Pancreas (tissue), 10 donors: ENCODE measurements around the gene GMDS. TPM values are rescaled to one million over a fixed set of nuclear protein-coding genes. Genes with fewer than 3 reads are reported as not detected.

Source experiments
- ATAC-seq, 4 donors: fragments of 200-7000 bp; cut with Tn5 transposase; one replicate each; pipeline versions ENCODE4 v1.8.0 to v1.9.1; 2020; ENCODE audit warnings: mild to moderate bottlenecking in 4 of 4, moderate library complexity in 4 of 4
- DNase-seq, 6 donors: peaks; one replicate each; pipeline ENCODE4 v3.0.0-alpha.2; 2020
- FAIRE-seq: peaks from 2 replicates; lab custom pipeline; 2012; peaks lifted over from hg19 to GRCh38; lab: Jason Lieb, UNC
- H3K27ac ChIP-seq, 4 donors: fragments of 200-600 bp; sonication (generic); 1 replicate in 3 of 4; 2 replicates in 1 of 4; pipeline versions ENCODE4 v1.5.0 to v1.8.0; 2020
- H3K27me3 ChIP-seq, 4 donors: fragments of 200-600 bp; one replicate each; pipeline ENCODE4 v1.8.0; 2021
- H3K36me3 ChIP-seq, 3 donors: fragments of 200-600 bp; sonication (generic) in 1 of 3; one replicate each; pipeline versions ENCODE4 v1.5.0 to v1.8.0; 2020 to 2021
- H3K4me1 ChIP-seq, 3 donors: fragments of 200-600 bp; one replicate each; pipeline ENCODE4 v1.8.0; 2021
- H3K4me3 ChIP-seq, 4 donors: fragments of 200-600 bp; sonication (generic) in 2 of 4; one replicate each; pipeline versions ENCODE4 v1.5.0 to v1.8.0; 2020 to 2021
- H3K9me3 ChIP-seq, 4 donors: fragments of 200-600 bp; one replicate each; pipeline ENCODE4 v1.8.0; 2021
- WGBS, 2 donors: extraction: QIAGEN DNeasy Blood & Tissue Kit; methylation state at CpG; one replicate each; pipeline ENCODE4 v1.1.7; 2013; 5-methylcytosine and 5-hydroxymethylcytosine counted together
- intact Hi-C, 3 donors: fragments of 100-400 bp; cut with DNase I; formaldehyde crosslinking; loops; one replicate each; pipeline versions ENCODE4 v1.11.1 to v1.14.2; 2022
- polyA plus RNA-seq, 2 donors: library from polyadenylated mRNA; stranded (reverse); fragments of 200-250 nt; gene quantifications; one replicate each; pipeline ENCODE4 v1.2.3, GENCODE V29; 2013
- total RNA-seq, 6 donors: library from RNA; stranded (reverse); fragmentation: NEBNext Ultra II Directional in 4 of 6; extraction: Animal tissue kit (Norgen Biotek cat#: 25700) in 4 of 6; gene quantifications; one replicate each; pipeline versions ENCODE4 v1.2.1 to v1.2.4, GENCODE V29; 2021 to 2023
- TF ChIP-seq, protein P1 (sequence below), 4 donors: fragments of 200-600 bp; sonication (generic) in 3 of 4; IDR thresholded peaks; one replicate each; pipeline versions ENCODE4 v1.5.0 to v1.8.0; 2021; ENCODE audit warnings: antibody characterized with exemption in 4 of 4
- donor health status: healthy with polysubstance abuse.
- donor health status: DM: no; HTN: no; CAD: no; lungs with moderate emphysema.
- donor health status: DM: no; HTN: no; CAD: no.
- donor health status: control.
- donor health status: control.
- donor health status: Bipolar disorder and iron deficiency.
- donor health status: DM: yes; HTN: yes; CAD: no.
- donor health status: DM: no; HTN: no; CAD: no.
- donor health status: DM: no; HTN: no; CAD: no.
- donor health status: DM: yes; HTN: yes; CAD: no.

Gene GMDS
- total and polyA plus RNA-seq, 8 donors = 7.6 to 40.8 (median 26.5) TPM

DNA sequence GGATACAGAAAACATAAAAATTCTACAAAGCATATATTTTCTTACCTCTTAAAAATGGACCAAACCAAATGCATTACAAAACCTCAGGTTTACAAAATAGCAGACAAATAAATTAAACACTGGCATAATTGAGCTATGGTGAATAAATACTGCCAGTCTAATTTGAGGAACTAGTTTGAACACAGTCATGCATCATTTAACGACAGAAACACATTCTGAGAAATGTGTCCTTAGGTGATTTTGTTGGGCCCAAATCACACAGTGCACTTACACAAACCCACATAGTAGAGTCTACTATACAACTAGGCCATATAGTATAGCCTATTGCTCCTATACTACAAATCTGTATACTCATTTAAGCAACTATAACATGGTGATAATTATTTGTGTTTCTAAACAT lies 420.1 kb downstream of the GMDS start:
- intact Hi-C loops = no loop called here
- TF ChIP-seq, protein P1, sequence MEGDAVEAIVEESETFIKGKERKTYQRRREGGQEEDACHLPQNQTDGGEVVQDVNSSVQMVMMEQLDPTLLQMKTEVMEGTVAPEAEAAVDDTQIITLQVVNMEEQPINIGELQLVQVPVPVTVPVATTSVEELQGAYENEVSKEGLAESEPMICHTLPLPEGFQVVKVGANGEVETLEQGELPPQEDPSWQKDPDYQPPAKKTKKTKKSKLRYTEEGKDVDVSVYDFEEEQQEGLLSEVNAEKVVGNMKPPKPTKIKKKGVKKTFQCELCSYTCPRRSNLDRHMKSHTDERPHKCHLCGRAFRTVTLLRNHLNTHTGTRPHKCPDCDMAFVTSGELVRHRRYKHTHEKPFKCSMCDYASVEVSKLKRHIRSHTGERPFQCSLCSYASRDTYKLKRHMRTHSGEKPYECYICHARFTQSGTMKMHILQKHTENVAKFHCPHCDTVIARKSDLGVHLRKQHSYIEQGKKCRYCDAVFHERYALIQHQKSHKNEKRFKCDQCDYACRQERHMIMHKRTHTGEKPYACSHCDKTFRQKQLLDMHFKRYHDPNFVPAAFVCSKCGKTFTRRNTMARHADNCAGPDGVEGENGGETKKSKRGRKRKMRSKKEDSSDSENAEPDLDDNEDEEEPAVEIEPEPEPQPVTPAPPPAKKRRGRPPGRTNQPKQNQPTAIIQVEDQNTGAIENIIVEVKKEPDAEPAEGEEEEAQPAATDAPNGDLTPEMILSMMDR (IDR thresholded peaks at IDR 0.05) = no peak
- no peak for ATAC-seq
- no peak for DNase-seq
- no peaks in the 10 kb centered on the region for H3K9me3 ChIP-seq
- peaks cover 0 to 10% (median 10%) of the 10 kb centered on the region in 3 donors for H3K4me1 ChIP-seq
- no peaks in the 10 kb centered on the region for H3K27me3 ChIP-seq
- no peak overlapping the region for H3K4me3 ChIP-seq
- no peak for FAIRE-seq
- H3K27ac ChIP-seq = no peak overlapping the region
- H3K36me3 ChIP-seq = no peaks in the 10 kb centered on the region
- WGBS, 2 donors = 93 to 95% methylated on average over 1 of the region's 1 CpG

DNA sequence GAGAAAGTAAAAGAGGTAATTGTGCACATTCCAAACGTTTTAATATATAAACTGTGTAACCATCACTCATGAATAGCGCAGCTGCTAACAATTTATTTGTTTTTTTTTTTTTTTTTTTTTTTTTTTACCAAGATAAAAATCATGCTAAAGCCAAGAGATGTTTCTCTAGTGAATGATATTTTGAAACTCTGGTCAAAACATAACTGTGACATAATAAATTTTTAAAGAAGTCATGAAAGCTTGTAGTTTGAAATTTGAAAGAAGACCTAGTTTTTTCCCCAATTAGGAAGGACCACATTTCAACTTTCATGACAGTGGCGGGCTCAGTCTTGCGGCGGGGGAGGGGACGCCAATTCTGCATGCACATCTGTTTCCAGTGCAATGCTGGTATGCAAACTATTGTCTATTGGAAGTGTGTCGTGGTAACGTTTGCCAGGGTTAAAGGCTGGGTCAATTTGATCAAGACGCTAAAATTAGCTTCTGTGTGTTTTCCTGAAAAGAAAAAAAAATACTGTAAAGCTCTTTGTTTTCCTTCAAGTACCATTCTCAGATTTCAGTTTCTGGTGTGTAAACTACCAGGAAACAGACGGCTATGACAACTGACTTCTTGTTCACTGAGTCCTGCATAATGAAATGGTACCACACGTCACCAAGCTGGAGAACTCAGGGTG lies 423.8 kb downstream of the GMDS start:
- H3K27ac ChIP-seq = no peak overlapping the region
- no peaks in the 10 kb centered on the region for H3K36me3 ChIP-seq
- FAIRE-seq = no peak
- no peak overlapping the region for H3K4me3 ChIP-seq
- H3K27me3 ChIP-seq = no peaks in the 10 kb centered on the region
- TF ChIP-seq, protein P1 (IDR thresholded peaks at IDR 0.05) = no peak
- WGBS, 2 donors = 17 to 20% methylated on average over 11 of the region's 11 CpGs
- peak in 3 of 4 donors; percentile 77 to 80 (median 79) for ATAC-seq
- intact Hi-C loops = no loop called here
- peaks cover 0 to 10% (median 10%) of the 10 kb centered on the region in 3 donors for H3K4me1 ChIP-seq
- DNase-seq = no peak
- H3K9me3 ChIP-seq = no peaks in the 10 kb centered on the region

DNA sequence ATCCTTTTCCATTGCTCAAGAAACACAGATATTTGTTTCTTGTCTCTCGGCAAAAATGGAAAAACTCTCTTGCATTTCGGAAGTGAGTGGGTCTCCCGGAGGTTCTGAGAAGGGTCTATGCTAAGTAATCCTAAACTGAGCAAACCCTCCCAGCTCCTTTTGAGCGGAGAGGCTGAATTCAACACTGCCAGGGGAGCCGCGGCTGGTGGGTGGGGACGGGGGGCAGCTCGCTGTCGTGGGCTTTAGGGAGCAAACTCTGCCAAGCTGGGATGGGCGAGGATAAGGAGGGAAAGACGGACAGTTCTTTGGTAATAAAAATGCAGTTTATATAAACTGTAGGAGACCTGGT lies 424.3 kb downstream of the GMDS start:
- Histone ChIP-seq H3K27me3 (no peaks in the 10 kb centered on the region), H3K9me3 (no peaks in the 10 kb centered on the region), H3K4me1 (peaks cover 0 to 10% (median 10%) of the 10 kb centered on the region in 3 donors), H3K4me3 (no peak overlapping the region), H3K36me3 (no peaks in the 10 kb centered on the region), H3K27ac (peak overlapping the region in 1 of 4 donors; percentile 9)
- no peak for ATAC-seq
- no peak for DNase-seq
- 63 to 65% methylated on average over 11 of the region's 11 CpGs for WGBS, 2 donors
- no peak for FAIRE-seq
- TF ChIP-seq, protein P1 (IDR thresholded peaks at IDR 0.05) = no peak
- intact Hi-C loops = no loop called here

DNA sequence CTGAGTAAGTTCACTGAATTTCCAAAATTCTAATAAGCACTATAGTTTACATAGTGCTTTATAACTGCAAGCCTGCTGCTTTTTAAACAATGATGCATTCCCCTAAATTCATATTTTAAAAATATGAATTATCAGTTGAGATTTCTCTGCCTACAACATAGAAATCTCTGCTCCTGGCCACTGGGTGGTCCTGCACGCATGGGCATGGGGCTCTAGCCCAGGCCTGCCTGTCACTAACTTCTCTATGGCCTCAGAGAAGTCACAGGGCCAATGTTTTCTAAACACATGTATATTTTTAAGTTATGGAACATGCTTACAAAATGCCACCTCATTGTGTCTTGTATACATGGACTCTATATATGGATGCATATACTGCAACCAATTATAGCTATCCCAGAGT lies 424.7 kb downstream of the GMDS start:
- H3K4me1 ChIP-seq = peaks cover 0 to 10% (median 10%) of the 10 kb centered on the region in 3 donors
- H3K27ac ChIP-seq = peak overlapping the region in 1 of 4 donors; percentile 9
- no peaks in the 10 kb centered on the region for H3K27me3 ChIP-seq
- no peak for FAIRE-seq
- H3K36me3 ChIP-seq = no peaks in the 10 kb centered on the region
- 89 to 92% methylated on average over 1 of the region's 1 CpG for WGBS, 2 donors
- intact Hi-C loops = no loop called here
- DNase-seq = no peak
- no peaks in the 10 kb centered on the region for H3K9me3 ChIP-seq
- TF ChIP-seq, protein P1 (IDR thresholded peaks at IDR 0.05) = no peak
- H3K4me3 ChIP-seq = no peak overlapping the region
- ATAC-seq = no peak

DNA sequence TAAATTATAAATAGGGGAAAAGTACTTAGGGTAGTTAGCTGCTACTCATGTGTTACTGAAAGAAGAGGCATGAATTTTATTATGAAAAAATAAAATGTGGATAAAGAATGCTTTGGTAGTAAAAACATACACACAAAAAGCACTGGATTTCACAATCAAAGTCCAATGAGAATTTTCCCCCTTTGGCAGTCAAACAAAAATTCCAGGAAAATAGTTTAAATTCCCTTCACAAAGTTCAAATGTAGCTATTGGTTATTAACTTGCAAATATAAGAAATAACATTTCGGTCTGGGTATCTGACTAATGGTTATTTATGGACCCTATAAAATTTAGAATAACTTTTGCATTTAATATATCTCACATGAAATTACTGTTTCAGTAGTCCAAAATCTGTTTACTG lies 425.2 kb downstream of the GMDS start:
- ATAC-seq (no peak), DNase-seq (no peak), FAIRE-seq (no peak)
- H3K9me3 ChIP-seq = no peaks in the 10 kb centered on the region
- intact Hi-C loops = no loop called here
- WGBS, 2 donors = 63 to 65% methylated on average over 1 of the region's 1 CpG
- peaks cover 0 to 10% (median 10%) of the 10 kb centered on the region in 3 donors for H3K4me1 ChIP-seq
- no peaks in the 10 kb centered on the region for H3K27me3 ChIP-seq
- no peak overlapping the region for H3K4me3 ChIP-seq
- H3K36me3 ChIP-seq = no peaks in the 10 kb centered on the region
- TF ChIP-seq, protein P1 (IDR thresholded peaks at IDR 0.05) = no peak
- H3K27ac ChIP-seq = no peak overlapping the region
